Gastrocnemius medialis (tissue), 4 donors: Measurements from ENCODE around the gene AGBL1. TPM values are rescaled to one million over a fixed set of nuclear protein-coding genes. Genes with fewer than 3 reads are reported as not detected.
"Not testable (repeated sequence)": the region's sequence is repeated elsewhere in the genome, so short reads cannot be mapped to it uniquely, and the experiment has no call there.

Experiments
- ATAC-seq, 2 donors: fragments of 150-250 bp; one replicate each; pipeline ENCODE4 v1.9.1; 2016
- DNase-seq, 2 donors: peaks; one replicate each; pipeline ENCODE4 v3.0.0-alpha.2; 2019
- H3K27ac ChIP-seq, 4 donors: fragments of 200-600 bp; sonication (generic); 1 replicate in 1 of 4; 2 replicates in 3 of 4; pipeline ENCODE4 v1.5.1; 2016 to 2018; ENCODE audit warnings: mild to moderate bottlenecking in 2 of 4, moderate library complexity in 1 of 4
- H3K27me3 ChIP-seq, 3 donors: fragments of 200-600 bp; sonication (generic) in 2 of 3; 1 replicate in 1 of 3; 2 replicates in 2 of 3; pipeline versions ENCODE4 v1.5.1 to v1.6.0; 2016 to 2019; ENCODE audit warnings: mild to moderate bottlenecking in 1 of 3, moderate library complexity in 1 of 3
- H3K36me3 ChIP-seq, 2 donors: fragments of 200-600 bp; sonication (generic) in 1 of 2; one replicate each; pipeline ENCODE4 v1.5.1; 2017 to 2018
- H3K4me1 ChIP-seq, 2 donors: fragments of 200-600 bp; sonication (generic) in 1 of 2; one replicate each; pipeline ENCODE4 v1.5.1; 2016 to 2017; ENCODE audit warnings: mild to moderate bottlenecking in 2 of 2
- H3K4me3 ChIP-seq, 4 donors: fragments of 200-600 bp; sonication (generic) in 3 of 4; 1 replicate in 1 of 4; 2 replicates in 3 of 4; pipeline ENCODE4 v1.5.1; 2016 to 2019; ENCODE audit warnings: mild to moderate bottlenecking in 2 of 4
- H3K9me3 ChIP-seq, 3 donors: fragments of 200-600 bp; sonication (generic) in 2 of 3; 1 replicate in 1 of 3; 2 replicates in 2 of 3; pipeline ENCODE4 v1.5.1; 2016 to 2019
- POLR2A ChIP-seq, 2 donors: fragments of 450-650 bp; IDR thresholded peaks; one replicate each; pipeline ENCODE4 v1.6.1; 2017; ENCODE audit warnings: antibody characterized with exemption in 2 of 2, mild to moderate bottlenecking in 2 of 2, moderate library complexity in 2 of 2
- in situ Hi-C, 4 donors: fragments of 200-750 bp; cut with MboI; loops; one replicate each; pipeline versions ENCODE4 v1.15.0 to v1.8.0; 2017; ENCODE audit warnings: low sequenced_read_pairs in 4 of 4
- intact Hi-C: fragments of 100-400 bp; cut with DNase I; formaldehyde crosslinking; loops from one replicate; pipeline ENCODE4 v1.15.1; 2023; ENCODE audit warnings: low total_unique reads
- total RNA-seq, 4 donors: library from RNA; depleted of rRNA; stranded (reverse); fragments of >200 nt; gene quantifications; one replicate each; pipeline versions ENCODE4 v1.1.0 to v1.2.3, GENCODE V29; 2016
- TF ChIP-seq, protein P1 (sequence below), 5 experiments: fragments of 450-650 bp in 3 of 5; fragments of 200-600 bp in 2 of 5; sonication (generic) in 2 of 5; IDR thresholded peaks in 4 of 5; conservative IDR thresholded peaks in 1 of 5; 1 replicate in 4 of 5; 2 replicates in 1 of 5; pipeline ENCODE4 v1.5.1; 2016 to 2019; ENCODE audit warnings: antibody characterized with exemption in 5 of 5, mild to moderate bottlenecking in 3 of 5, moderate library complexity in 3 of 5

Gene AGBL1
- total RNA-seq, 4 donors from 2014 or later, result 3.8 to 29.7 (median 15.9) TPM

DNA sequence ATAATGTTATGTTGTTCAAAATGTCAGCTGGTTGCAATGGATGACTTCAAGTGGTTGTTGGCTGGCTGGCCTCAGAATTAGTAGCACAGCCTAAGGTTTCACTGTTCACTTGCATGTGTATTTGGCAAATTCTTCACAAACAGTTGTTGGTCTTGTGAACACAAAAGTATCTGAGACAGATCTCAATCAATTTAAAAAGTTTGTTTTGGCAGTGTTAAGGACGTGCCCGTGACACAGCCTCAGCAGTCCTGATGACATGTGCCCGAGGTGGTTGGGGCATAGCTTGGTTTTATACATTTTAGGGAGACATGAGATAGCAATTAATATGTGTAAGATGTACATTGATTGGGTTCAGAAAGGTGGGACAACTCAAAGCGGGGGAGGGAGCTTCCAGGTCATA, 436.0 kb downstream of the AGBL1 start:
- in situ Hi-C loops (loop anchor here in 1 of 4 donors (25.0 kb wide), 1 partner anchor 103 kb away; no protein-coding TSS in a partner anchor), intact Hi-C loops (no loop called here)
- no peaks in the 10 kb centered on the region for H3K9me3 ChIP-seq
- no peak overlapping the region for H3K27ac ChIP-seq
- H3K4me1 ChIP-seq, result no peaks in the 10 kb centered on the region
- no peaks in the 10 kb centered on the region for H3K27me3 ChIP-seq
- ATAC-seq, result no peak
- TF ChIP-seq, protein P1, sequence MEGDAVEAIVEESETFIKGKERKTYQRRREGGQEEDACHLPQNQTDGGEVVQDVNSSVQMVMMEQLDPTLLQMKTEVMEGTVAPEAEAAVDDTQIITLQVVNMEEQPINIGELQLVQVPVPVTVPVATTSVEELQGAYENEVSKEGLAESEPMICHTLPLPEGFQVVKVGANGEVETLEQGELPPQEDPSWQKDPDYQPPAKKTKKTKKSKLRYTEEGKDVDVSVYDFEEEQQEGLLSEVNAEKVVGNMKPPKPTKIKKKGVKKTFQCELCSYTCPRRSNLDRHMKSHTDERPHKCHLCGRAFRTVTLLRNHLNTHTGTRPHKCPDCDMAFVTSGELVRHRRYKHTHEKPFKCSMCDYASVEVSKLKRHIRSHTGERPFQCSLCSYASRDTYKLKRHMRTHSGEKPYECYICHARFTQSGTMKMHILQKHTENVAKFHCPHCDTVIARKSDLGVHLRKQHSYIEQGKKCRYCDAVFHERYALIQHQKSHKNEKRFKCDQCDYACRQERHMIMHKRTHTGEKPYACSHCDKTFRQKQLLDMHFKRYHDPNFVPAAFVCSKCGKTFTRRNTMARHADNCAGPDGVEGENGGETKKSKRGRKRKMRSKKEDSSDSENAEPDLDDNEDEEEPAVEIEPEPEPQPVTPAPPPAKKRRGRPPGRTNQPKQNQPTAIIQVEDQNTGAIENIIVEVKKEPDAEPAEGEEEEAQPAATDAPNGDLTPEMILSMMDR (IDR thresholded peaks at IDR 0.05 in 4 of 5, conservative IDR thresholded peaks at IDR 0.05 in 1 of 5), result no peak
- no peak for TF ChIP-seq POLR2A (IDR thresholded peaks at IDR 0.05)
- no peak for DNase-seq
- H3K4me3 ChIP-seq, result no peak overlapping the region
- no peaks in the 10 kb centered on the region for H3K36me3 ChIP-seq

DNA sequence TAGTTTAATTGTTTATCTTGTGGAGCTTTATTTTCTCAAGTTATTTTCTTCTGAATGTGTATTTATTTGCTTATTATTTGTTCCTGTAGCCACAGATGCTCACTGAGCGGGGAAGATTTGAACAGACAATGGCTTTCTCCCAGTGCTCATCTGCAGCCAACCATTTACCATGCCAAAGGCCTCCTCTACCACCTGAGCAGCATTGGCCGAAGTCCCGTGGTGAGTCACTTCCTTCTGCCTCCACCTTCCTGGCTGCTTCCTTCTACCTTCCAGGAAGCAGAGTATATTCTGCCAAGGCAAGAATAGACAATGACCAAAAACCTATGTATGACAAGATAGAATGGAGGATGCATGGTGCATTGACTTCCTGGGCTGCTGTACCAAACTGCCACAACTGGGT, 443.1 kb downstream of the AGBL1 start:
- no peaks in the 10 kb centered on the region for H3K4me1 ChIP-seq
- H3K27me3 ChIP-seq, result no peaks in the 10 kb centered on the region
- no peak for TF ChIP-seq POLR2A (IDR thresholded peaks at IDR 0.05)
- TF ChIP-seq, protein P1 (IDR thresholded peaks at IDR 0.05 in 4 of 5, conservative IDR thresholded peaks at IDR 0.05 in 1 of 5), result no peak
- no peak for ATAC-seq
- H3K27ac ChIP-seq, result no peak overlapping the region
- H3K9me3 ChIP-seq, result no peaks in the 10 kb centered on the region
- intact Hi-C loops, result no loop called here
- no peak overlapping the region for H3K4me3 ChIP-seq
- H3K36me3 ChIP-seq, result no peaks in the 10 kb centered on the region
- in situ Hi-C loops, result loop anchor here in 1 of 4 donors (25.0 kb wide), 1 partner anchor 110 kb away; no protein-coding TSS in a partner anchor
- no peak for DNase-seq

DNA sequence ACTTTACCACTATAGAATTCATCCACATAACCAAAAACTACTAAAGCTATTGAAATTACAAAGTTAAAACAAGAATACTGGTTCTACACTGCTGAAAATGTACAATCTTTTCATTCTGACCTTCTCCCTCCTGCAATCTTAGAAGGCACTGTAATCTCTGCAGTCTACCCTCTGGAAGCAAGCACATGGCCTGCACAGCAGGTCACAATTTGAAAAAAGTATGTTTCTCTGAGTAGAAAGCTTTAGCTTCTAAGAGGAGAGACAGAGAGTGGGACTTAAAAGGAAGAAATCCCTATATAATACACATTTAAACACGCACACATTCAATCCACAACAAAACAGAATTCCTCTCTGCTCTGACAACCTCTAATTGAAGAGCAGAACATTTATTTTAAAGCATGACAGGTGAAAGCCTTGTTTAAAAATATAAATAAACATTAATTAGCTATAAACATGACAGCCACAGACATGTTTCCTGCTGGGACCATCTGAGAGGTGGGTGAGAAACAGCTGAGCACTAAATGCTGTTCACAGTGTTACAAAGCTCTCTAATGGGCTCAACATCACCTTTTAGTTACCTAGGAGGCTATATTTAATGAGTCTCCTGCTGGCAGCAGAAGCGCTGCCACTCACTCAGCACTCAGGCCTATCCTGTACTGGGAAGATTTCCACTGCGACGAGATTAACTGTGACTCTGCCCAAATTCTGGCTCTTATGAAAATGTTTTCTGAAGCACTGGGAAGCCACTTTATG, 447.4 kb downstream of the AGBL1 start:
- in situ Hi-C loops, result no loop called here
- Histone ChIP-seq H3K36me3 (no peaks in the 10 kb centered on the region), H3K4me1 (no peaks in the 10 kb centered on the region), H3K4me3 (no peak overlapping the region), H3K27me3 (no peaks in the 10 kb centered on the region), H3K27ac (no peak overlapping the region), H3K9me3 (no peaks in the 10 kb centered on the region)
- intact Hi-C loops, result no loop called here
- ATAC-seq (no peak), DNase-seq (no peak)
- no peak for TF ChIP-seq POLR2A (IDR thresholded peaks at IDR 0.05)
- TF ChIP-seq, protein P1 (IDR thresholded peaks at IDR 0.05 in 4 of 5, conservative IDR thresholded peaks at IDR 0.05 in 1 of 5), result no peak

DNA sequence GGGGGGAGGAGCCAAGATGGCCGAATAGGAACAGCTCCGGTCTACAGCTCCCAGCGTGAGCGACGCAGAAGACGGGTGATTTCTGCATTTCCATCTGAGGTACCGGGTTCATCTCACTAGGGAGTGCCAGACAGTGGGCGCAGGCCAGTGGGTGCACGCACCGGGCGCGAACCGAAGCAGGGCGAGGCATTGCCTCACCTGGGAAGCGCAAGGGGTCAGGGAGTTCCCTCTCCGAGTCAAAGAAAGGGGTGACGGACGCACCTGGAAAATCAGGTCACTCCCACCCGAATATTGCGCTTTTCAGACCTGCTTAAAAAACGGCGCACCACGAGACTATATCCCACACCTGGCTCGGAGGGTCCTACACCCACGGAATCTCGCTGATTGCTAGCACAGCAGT, 448.4 kb downstream of the AGBL1 start:
- intact Hi-C loops, H3K27me3 ChIP-seq, ATAC-seq, H3K27ac ChIP-seq, H3K4me3 ChIP-seq, H3K4me1 ChIP-seq, DNase-seq, in situ Hi-C loops, H3K9me3 ChIP-seq, H3K36me3 ChIP-seq: not testable (repeated sequence)

DNA sequence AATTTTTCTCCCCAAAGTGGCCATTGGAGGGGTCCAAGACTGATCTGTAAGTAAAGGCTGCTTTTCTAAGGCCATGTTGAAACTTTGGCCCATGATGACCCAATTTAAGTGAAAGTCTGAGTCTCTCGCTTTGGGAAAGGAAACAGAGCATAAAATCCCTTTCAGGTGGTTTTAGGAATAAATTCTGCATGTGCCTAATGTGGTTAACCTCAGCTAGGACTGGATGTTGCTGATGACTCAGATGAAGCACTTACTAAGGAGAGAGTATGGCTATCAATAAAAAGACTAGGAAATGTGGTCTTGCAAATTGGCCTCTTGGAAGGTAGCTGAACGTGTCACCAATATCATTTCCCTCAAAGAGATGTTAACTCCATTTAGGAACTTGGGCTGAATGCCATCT, 458.5 kb downstream of the AGBL1 start:
- no peak overlapping the region for H3K4me3 ChIP-seq
- H3K27ac ChIP-seq, result no peak overlapping the region
- no peaks in the 10 kb centered on the region for H3K27me3 ChIP-seq
- H3K36me3 ChIP-seq, result no peaks in the 10 kb centered on the region
- TF ChIP-seq, protein P1 (IDR thresholded peaks at IDR 0.05 in 4 of 5, conservative IDR thresholded peaks at IDR 0.05 in 1 of 5), result no peak
- TF ChIP-seq POLR2A (IDR thresholded peaks at IDR 0.05), result no peak
- in situ Hi-C loops (no loop called here), intact Hi-C loops (no loop called here)
- H3K4me1 ChIP-seq, result peaks cover 0 to 5% of the 10 kb centered on the region in 2 donors
- H3K9me3 ChIP-seq, result no peaks in the 10 kb centered on the region
- ATAC-seq (no peak), DNase-seq (no peak)
